GM19438 (cell line): Measurements from ENCODE around the gene TEX35.
"Not testable (repeated sequence)": the region's sequence is repeated elsewhere in the genome, so short reads cannot be mapped to it uniquely, and the experiment has no call there.

Source experiments
- ATAC-seq: cut with Tn5 transposase; IDR thresholded peaks from one replicate; pipeline ENCODE4 v1.9.1; 2021; ENCODE audit warnings: low read depth; ENCODE audit not compliant: unreplicated experiment

The TEX35 gene

GRCh38 chr1:178539291-178539690, 26.4 kb downstream of the TEX35 start:
- ATAC-seq = no peak

GRCh38 chr1:178540204-178540603, 27.3 kb downstream of the TEX35 start:
- ATAC-seq = no peak

GRCh38 chr1:178540646-178541045, 27.7 kb downstream of the TEX35 start:
- ATAC-seq = no peak

GRCh38 chr1:178541379-178541778, 28.5 kb downstream of the TEX35 start:
- no peak for ATAC-seq

GRCh38 chr1:178541829-178542553, 29.1 kb downstream of the TEX35 start:
- ATAC-seq = peak; percentile 59

- ATAC-seq = peak; percentile 76
These were observed 29.8 kb downstream of the TEX35 start for GRCh38 chr1:178542554-178543289.

- ATAC-seq = peak; percentile 45
These were observed 30.3 kb downstream of the TEX35 start for GRCh38 chr1:178543290-178543607.

- ATAC-seq = no peak
These were observed 31.6 kb downstream of the TEX35 start for GRCh38 chr1:178544531-178544930.

- no peak for ATAC-seq
These were observed 35.2 kb downstream of the TEX35 start for GRCh38 chr1:178548108-178548507.

GRCh38 chr1:178551307-178551706, 38.4 kb downstream of the TEX35 start:
- no peak for ATAC-seq

- ATAC-seq = no peak
These were observed 39.0 kb downstream of the TEX35 start for GRCh38 chr1:178551940-178552339.

- ATAC-seq = no peak
These were observed 39.9 kb downstream of the TEX35 start for GRCh38 chr1:178552856-178553255.

- ATAC-seq = not testable (repeated sequence)
These were observed 41.4 kb downstream of the TEX35 start for GRCh38 chr1:178554351-178554750.

- not testable (repeated sequence) for ATAC-seq
These were observed 42.7 kb downstream of the TEX35 start for GRCh38 chr1:178555613-178556012.

GRCh38 chr1:178558816-178559215, 45.9 kb downstream of the TEX35 start:
- ATAC-seq = not testable (repeated sequence)

GRCh38 chr1:178560871-178561376, 48.0 kb downstream of the TEX35 start:
- no peak for ATAC-seq

- ATAC-seq = no peak
These were observed 50.4 kb downstream of the TEX35 start for GRCh38 chr1:178563099-178563820.

- no peak for ATAC-seq
These were observed 51.3 kb downstream of the TEX35 start for GRCh38 chr1:178564086-178564782.

- ATAC-seq = no peak
These were observed 51.9 kb downstream of the TEX35 start for GRCh38 chr1:178564783-178565180.

- ATAC-seq = no peak
These were observed 52.7 kb downstream of the TEX35 start for GRCh38 chr1:178565586-178565985.

- no peak for ATAC-seq
These were observed 53.3 kb downstream of the TEX35 start for GRCh38 chr1:178566187-178566586.
